ENCODE results near the gene TSC22D1. TPM values are rescaled to one million over a fixed set of nuclear protein-coding genes. Genes with fewer than 3 reads are reported as not detected.

TSC22D1 gene
- total RNA-seq, 2 donors from 2014 or later, result 95.9 to 107 TPM

DNA sequence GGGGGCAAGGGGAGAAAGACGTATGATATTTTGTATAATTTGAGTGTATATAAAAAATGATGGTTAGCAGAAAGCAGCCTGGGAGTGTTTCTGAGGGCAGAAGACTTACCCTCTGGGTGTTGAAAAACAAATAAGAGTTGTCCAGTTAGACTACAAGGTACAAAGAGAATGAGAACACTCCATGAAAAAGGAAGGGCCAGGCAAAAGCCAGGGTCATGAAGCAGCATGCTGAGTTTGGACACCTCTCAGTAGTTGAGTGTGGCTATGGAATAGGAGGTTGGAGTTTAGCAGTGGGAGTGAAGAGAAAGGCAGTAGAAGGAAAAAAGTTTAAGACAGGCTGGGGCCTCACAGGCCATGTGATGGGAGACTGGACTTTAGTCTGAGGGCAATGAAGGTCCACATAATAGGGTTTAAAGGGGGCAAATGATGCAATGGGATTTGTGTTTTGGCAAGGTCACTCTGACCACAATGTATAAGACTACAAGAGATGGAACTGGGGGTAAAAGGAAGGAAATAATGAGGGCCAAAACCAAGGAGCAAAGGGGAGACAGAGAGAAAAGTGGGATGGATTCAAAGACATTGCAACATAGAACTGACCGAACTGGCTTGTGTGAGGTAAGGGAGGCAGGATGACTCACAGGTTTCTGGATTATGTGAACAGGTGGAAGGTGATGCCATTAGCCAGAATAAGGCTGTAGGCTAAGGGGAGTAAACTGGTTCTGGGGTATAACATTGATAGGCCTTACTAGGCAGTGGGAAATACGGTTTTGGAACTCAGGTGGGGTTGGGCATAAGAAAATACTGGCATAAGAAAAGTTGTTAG lies 125.9 kb downstream of the TSC22D1 start:
- H3K36me3 ChIP-seq (ENCODE audit: control insufficient read depth, insufficient read depth, low read length), result no peaks in the 10 kb centered on the region
- Mint-ChIP-seq H3K4me3 (no peak overlapping the region), H3K27ac (no peak overlapping the region), H3K4me1 (no peaks in the 10 kb centered on the region), H3K27me3 (ENCODE audit: insufficient read depth) (no peaks in the 10 kb centered on the region), H3K36me3 (ENCODE audit: low read depth) (no peaks in the 10 kb centered on the region), H3K9me3 (no peaks in the 10 kb centered on the region)
- H3K27ac ChIP-seq (ENCODE audit: low read depth, low read length), result no peak overlapping the region
- DNase-seq, result no peak
- no peaks in the 10 kb centered on the region for H3K4me1 ChIP-seq (ENCODE audit: control insufficient read depth, insufficient read depth, low read length)
- no peaks in the 10 kb centered on the region for H3K27me3 ChIP-seq (ENCODE audit: control insufficient read depth, insufficient read depth, low read length, poor library complexity, severe bottlenecking)
- no peak overlapping the region for H3K4me3 ChIP-seq (ENCODE audit: low read length)
- TF ChIP-seq CTCF (conservative IDR thresholded peaks at IDR 0.05), result no peak
- no peaks in the 10 kb centered on the region for H3K9me3 ChIP-seq (ENCODE audit: control insufficient read depth, low read length)
- 96 to 98% methylated on average over 3 of the region's 3 CpGs for WGBS, 2 experiments (ENCODE audit: insufficient coverage in 1 of 2, insufficient read length in 1 of 2)
- no peak overlapping the region for H3K9ac ChIP-seq (ENCODE audit: extremely low read depth, low read length, poor library complexity, severe bottlenecking)

GRCh38 chr13:44448875-44449274 lies 127.3 kb downstream of the TSC22D1 start:
- no peak overlapping the region for H3K9ac ChIP-seq (ENCODE audit: extremely low read depth, low read length, poor library complexity, severe bottlenecking)
- H3K27ac ChIP-seq (ENCODE audit: low read depth, low read length), result no peak overlapping the region
- H3K27me3 Mint-ChIP-seq (ENCODE audit: insufficient read depth), result no peaks in the 10 kb centered on the region
- no peaks in the 10 kb centered on the region for H3K4me1 Mint-ChIP-seq
- H3K4me3 ChIP-seq (ENCODE audit: low read length), result no peak overlapping the region
- DNase-seq, result no peak
- H3K36me3 ChIP-seq (ENCODE audit: control insufficient read depth, insufficient read depth, low read length), result no peaks in the 10 kb centered on the region
- H3K9me3 ChIP-seq (ENCODE audit: control insufficient read depth, low read length), result no peaks in the 10 kb centered on the region
- H3K36me3 Mint-ChIP-seq (ENCODE audit: low read depth), result no peaks in the 10 kb centered on the region
- H3K4me1 ChIP-seq (ENCODE audit: control insufficient read depth, insufficient read depth, low read length), result no peaks in the 10 kb centered on the region
- H3K4me3 Mint-ChIP-seq, result no peak overlapping the region
- H3K9me3 Mint-ChIP-seq, result no peaks in the 10 kb centered on the region
- no peak for TF ChIP-seq CTCF (conservative IDR thresholded peaks at IDR 0.05)
- no peak overlapping the region for H3K27ac Mint-ChIP-seq
- WGBS, 2 experiments (ENCODE audit: insufficient coverage in 1 of 2, insufficient read length in 1 of 2), result 78 to 89% methylated on average over 3 of the region's 3 CpGs
- no peaks in the 10 kb centered on the region for H3K27me3 ChIP-seq (ENCODE audit: control insufficient read depth, insufficient read depth, low read length, poor library complexity, severe bottlenecking)

GRCh38 chr13:44448373-44448772 lies 127.8 kb downstream of the TSC22D1 start:
- no peak for DNase-seq
- no peaks in the 10 kb centered on the region for H3K9me3 ChIP-seq (ENCODE audit: control insufficient read depth, low read length)
- no peak overlapping the region for H3K4me3 ChIP-seq (ENCODE audit: low read length)
- no peak for TF ChIP-seq CTCF (conservative IDR thresholded peaks at IDR 0.05)
- no peaks in the 10 kb centered on the region for H3K9me3 Mint-ChIP-seq
- no peaks in the 10 kb centered on the region for H3K4me1 Mint-ChIP-seq
- no peaks in the 10 kb centered on the region for H3K27me3 ChIP-seq (ENCODE audit: control insufficient read depth, insufficient read depth, low read length, poor library complexity, severe bottlenecking)
- no peaks in the 10 kb centered on the region for H3K4me1 ChIP-seq (ENCODE audit: control insufficient read depth, insufficient read depth, low read length)
- H3K27ac Mint-ChIP-seq, result no peak overlapping the region
- H3K27ac ChIP-seq (ENCODE audit: low read depth, low read length), result no peak overlapping the region
- no peaks in the 10 kb centered on the region for H3K27me3 Mint-ChIP-seq (ENCODE audit: insufficient read depth)
- H3K9ac ChIP-seq (ENCODE audit: extremely low read depth, low read length, poor library complexity, severe bottlenecking), result no peak overlapping the region
- no peaks in the 10 kb centered on the region for H3K36me3 ChIP-seq (ENCODE audit: control insufficient read depth, insufficient read depth, low read length)
- WGBS, 2 experiments (ENCODE audit: insufficient coverage in 1 of 2, insufficient read length in 1 of 2), result 80 to 94% methylated on average over 2 of the region's 2 CpGs
- H3K36me3 Mint-ChIP-seq (ENCODE audit: low read depth), result no peaks in the 10 kb centered on the region
- H3K4me3 Mint-ChIP-seq, result no peak overlapping the region
